RPMI7951 (cell line): ENCODE measurements around the gene HDAC5. TPM values are rescaled to one million over a fixed set of nuclear protein-coding genes. Genes with fewer than 3 reads are reported as not detected.

ENCODE experiments used
- DNase-seq: peaks from one replicate; pipeline ENCODE4 v3.0.0-alpha.2; 2012; ENCODE audit warnings: low read depth
- total RNA-seq: library from RNA; depleted of rRNA; stranded (reverse); fragments of >200 nt; shearing (Covaris generic); gene quantifications from 2 replicates; pipeline ENCODE4 v1.2.3, GENCODE V29; 2014

Gene HDAC5
- total RNA-seq, 1 experiment from 2014 or later, result 14.3 TPM

DNA sequence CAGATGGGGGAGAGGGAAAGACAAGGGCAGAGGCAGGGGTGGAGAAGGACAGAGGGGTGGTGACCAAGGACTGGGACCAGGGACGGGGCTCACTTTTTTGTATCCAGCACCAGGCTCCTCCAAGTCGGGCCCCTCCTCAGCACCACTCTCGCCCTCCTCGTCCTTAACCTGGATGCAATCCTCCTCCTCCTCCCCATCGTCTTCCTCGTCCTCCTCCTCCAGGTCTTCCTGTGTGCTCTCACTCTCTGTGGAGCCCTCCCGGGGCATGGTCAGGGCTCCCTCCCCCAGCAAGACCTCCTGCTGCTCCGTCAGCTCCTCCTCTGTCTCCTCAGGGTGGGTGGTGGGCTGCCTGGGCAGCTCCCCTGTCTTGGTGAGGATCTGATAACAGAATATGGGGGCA lies 36.1 kb downstream of the HDAC5 start:
- DNase-seq, result no peak

GRCh38 chr17:44086364-44087311 lies 36.8 kb downstream of the HDAC5 start:
- peak; percentile 86 for DNase-seq

DNA sequence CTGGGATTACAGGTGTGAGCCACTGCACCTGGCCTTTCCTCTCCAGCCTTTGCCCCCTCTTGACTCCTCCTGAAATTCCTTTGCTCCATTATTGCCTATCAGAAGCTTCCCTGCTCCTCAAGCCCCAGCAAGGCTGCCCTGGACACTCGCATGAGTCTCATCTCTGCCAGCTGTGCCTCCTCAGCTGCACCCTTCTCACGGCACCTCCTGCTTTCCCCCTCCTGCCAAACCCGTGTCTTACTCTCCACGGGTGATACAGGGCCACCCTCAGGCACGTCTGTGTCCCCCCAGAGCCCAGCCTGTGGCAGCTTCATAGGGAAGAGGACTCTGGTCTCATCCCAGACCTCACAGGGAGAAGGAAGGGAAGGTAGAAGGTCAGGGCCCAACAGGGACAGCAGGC lies 37.5 kb downstream of the HDAC5 start:
- no peak for DNase-seq

- DNase-seq, result no peak
Measured at GRCh38 chr17:44084921-44085320, 38.5 kb downstream of the HDAC5 start.

GRCh38 chr17:44084131-44084538 lies 39.3 kb downstream of the HDAC5 start:
- no peak for DNase-seq

GRCh38 chr17:44083250-44083849 lies 40.1 kb downstream of the HDAC5 start:
- DNase-seq, result no peak

DNA sequence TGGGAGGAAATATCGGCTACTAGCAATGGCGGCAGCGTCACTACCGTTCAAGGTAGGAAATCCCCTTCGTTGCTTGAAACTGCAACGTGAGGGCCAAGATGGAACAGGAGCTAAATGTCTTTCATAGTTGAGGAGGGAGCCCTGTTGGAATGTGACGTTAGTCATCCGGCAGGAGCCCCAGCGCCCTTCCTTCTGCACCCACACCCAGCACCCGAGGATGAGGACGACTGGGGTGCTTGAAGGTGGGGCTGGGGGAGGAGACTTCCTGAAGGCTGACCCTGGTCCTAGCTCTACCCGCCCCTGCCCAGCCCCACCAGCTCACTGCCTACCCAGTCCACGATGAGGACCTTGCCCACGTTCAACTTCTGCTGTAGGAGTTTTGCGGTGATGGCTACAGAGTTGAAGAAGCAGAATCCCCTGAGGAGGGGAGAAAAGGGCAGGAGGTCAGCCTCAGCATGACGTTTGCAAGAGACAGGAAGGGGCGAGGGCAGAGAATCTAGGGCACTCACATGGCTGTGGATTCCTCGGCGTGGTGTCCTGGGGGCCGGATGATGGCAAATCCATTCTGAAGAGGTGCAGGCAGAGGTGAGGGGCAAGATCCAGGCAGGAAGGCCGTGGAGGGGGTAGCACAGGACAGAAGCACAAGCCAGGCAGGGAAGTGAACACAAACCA lies 41.0 kb downstream of the HDAC5 start:
- no peak for DNase-seq

DNA sequence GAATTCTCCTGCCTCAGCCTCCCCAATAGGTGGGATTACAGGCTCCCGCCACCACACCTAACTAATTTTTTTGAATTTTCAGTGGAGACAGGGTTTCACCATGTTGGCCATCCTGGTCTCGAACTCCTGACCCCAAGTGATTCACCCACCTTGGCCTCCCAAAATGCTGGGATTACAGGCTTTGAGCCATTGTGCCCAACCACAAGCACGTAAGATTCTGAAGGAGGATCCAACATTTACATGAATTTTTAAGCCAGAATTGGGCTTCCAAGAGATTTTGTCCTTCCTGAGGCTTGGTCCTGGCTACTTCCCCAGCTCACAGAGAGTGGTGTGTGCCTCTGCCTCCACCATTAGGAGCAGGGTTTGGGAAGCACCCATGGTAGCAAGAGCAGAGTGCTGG lies 41.8 kb downstream of the HDAC5 start:
- peak; percentile 28 for DNase-seq

DNA sequence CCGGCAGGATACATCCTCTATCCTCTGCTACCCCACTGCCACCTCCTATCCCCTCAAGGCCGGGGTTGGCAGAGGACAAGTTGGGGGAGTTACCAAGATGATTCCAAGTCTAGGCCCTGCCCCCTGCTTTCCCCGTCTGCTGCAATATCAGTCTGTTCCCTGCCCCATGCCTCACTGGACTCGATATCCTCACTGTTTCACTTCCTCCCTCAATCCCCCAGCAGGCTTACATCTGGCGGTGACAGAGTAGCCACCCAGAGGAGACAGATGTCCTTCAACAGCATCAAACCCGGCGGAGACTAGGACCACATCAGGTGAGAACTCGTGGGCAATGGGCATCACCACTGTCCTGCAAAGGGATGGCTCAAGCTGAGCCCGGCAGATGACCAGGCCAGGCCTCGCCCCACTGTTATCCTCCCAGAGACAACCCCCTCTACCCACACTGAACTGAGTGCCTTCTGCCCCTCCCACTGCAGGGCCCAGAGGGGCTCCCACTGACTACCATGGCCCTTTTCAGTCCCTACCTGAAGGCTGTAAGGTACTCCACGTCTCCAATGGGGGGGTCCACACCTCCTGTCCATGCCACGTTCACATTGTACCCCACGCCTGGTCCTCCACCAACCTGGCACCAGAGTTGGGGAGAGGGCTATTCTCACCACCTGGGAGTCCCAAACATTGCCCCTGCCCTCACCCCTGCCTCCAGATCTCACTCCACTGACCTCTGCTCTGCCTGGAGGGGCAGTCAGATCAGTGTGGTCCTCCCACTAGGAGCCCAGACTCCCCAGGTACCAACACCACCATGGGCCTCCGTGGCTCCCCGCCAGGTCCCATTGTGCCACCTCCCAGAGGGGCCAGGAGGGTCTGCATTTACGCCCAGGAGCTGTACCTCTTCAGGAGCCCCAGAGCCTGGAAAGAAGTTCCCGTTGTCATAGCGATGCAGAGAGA lies 43.3 kb downstream of the HDAC5 start:
- no peak for DNase-seq

DNA sequence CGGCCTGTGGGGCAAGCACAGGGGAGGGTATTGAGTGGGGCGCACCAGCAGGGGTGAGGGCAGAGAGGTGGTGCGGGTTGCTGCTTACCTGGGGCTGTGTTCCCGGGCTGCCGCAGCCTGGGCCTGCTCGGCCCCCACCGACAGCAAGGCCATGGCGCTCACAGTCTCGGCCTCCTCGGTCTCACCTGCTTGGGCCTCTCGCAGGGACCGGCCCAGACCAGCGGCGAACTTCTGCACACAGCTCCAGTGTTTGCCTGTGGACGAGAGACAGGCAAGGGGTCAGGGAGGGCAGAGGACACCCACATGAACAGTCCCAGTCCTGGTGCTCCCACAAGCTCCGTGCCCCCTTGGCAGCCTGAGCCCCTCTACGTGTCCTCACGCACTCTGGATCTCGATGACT lies 45.0 kb downstream of the HDAC5 start:
- no peak for DNase-seq

GRCh38 chr17:44077595-44077909 lies 45.9 kb downstream of the HDAC5 start:
- DNase-seq, result no peak

- no peak for DNase-seq
Measured at GRCh38 chr17:44076716-44077594, 46.5 kb downstream of the HDAC5 start.

DNA sequence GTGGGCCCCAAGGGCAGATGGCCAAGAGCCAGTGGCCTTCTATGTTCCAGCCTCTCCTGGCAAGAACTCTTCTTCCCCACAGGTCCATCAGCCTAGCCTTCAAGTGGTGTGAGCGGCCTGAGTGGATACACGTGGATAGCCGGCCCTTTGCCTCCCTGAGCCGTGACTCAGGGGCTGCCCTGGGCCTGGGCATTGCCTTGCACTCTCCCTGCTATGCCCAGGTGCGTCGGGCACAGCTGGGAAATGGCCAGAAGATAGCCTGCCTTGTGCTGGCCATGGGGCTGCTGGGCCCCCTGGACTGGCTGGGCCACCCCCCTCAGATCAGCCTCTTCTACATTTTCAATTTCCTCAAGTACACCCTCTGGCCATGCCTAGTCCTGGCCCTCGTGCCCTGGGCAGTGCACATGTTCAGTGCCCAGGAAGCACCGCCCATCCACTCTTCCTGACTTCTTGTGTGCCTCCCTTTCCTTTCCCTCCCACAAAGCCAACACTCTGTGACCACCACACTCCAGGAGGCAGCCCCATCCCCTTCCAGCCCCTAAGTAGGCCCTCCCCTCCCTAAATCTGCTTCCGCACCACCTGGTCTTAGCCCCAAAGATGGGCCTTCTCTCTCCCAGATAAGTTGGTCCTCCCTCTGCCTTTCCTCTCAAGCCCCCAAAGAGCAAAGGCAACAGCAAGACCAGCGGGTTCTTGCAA lies 47.7 kb downstream of the HDAC5 start:
- DNase-seq, result no peak

GRCh38 chr17:44074911-44075285 lies 48.5 kb downstream of the HDAC5 start:
- no peak for DNase-seq

- DNase-seq, result no peak
Measured at GRCh38 chr17:44074231-44074910, 49.1 kb downstream of the HDAC5 start.

- no peak for DNase-seq
Measured at GRCh38 chr17:44071772-44072171, 51.7 kb downstream of the HDAC5 start.

GRCh38 chr17:44071198-44071520 lies 52.3 kb downstream of the HDAC5 start:
- peak; percentile 60 for DNase-seq

DNA sequence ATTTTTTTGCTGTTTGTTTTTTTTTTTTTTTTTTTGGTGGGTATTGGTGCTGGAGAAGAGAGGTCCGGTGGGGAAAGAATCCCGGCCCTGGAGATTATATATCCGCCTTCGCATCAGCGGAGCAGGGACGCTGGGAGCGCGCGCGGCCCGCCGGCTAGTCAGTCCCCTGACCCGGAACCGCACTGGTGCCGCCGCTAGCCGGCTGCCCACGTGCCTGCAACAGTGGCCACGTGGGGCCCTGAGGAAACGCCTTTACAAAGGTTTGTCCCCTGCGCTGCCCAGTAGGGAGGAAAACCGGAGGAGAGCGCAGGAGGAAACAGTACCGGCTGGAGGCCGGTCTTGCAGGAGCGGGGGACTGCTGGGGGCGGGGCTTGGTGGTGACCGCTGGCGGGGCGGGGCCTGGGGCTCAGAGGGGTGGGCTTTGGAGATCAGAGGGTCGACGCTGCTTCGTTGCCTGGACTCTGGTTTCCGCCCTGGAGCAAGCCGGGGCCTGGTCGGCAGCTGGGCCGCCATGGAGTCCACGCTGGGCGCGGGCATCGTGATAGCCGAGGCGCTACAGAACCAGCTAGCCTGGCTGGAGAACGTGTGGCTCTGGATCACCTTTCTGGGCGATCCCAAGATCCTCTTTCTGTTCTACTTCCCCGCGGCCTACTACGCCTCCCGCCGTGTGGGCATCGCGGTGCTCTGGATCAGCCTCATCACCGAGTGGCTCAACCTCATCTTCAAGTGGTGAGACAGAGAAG lies 52.8 kb downstream of the HDAC5 start, which contains the start of gene G6PC3:
Gene G6PC3 (plus strand): TSS at position 281 of the 743 bp plus-strand sequence. CDS start 231 bp downstream, at position 512.
- DNase-seq, result peak; percentile 92

DNA sequence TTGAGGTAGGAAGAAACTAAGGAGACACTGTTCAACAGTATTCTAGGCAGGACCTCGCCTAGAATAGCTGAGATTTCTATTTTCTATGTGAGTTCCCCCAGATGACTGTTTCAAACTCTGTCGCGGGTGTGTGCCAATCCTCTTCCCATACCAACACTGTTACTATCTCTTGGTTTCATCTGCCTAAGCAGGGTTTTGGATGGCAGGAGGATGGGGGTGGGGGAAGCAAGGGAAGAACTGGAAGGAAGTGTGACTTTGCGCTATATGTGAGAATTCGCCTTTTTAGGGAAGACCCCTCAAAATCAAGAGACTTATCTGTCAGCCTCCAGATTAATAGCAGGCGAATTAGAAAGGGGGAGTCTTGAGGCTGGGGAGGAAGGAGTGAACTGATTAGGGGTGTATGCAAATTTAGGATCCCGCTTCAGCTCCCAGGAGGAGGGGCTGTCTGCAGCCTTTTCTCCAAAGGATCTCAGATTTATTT lies 53.4 kb downstream of the HDAC5 start:
- DNase-seq, result no peak
